Putamen (tissue), 1 donor: ENCODE results near the gene ZBTB3.
"Not testable (repeated sequence)": the region's sequence is repeated elsewhere in the genome, so short reads cannot be mapped to it uniquely, and the experiment has no call there.

Source experiments
- DNase-seq: peaks from one replicate; pipeline ENCODE4 v3.0.0-alpha.2; 2016; ENCODE audit warnings: low spot score

ZBTB3 gene

GRCh38 chr11:62716206-62716605, 37.8 kb downstream of the ZBTB3 start:
- no peak for DNase-seq

GRCh38 chr11:62715150-62716130, 38.5 kb downstream of the ZBTB3 start:
- no peak for DNase-seq

GRCh38 chr11:62713343-62713742, 40.6 kb downstream of the ZBTB3 start:
- no peak for DNase-seq

- no peak for DNase-seq
These were observed 41.1 kb downstream of the ZBTB3 start for GRCh38 chr11:62712861-62713260.

GRCh38 chr11:62712276-62712812, 41.6 kb downstream of the ZBTB3 start:
- no peak for DNase-seq

- DNase-seq = no peak
These were observed 44.0 kb downstream of the ZBTB3 start for GRCh38 chr11:62710001-62710345.

- peak; percentile 99 for DNase-seq
These were observed 44.5 kb downstream of the ZBTB3 start for GRCh38 chr11:62709247-62710000.

- peak; percentile 28 for DNase-seq
These were observed 45.2 kb downstream of the ZBTB3 start for GRCh38 chr11:62708793-62709192.

- no peak for DNase-seq
These were observed 45.6 kb downstream of the ZBTB3 start for GRCh38 chr11:62708392-62708791.

- peak; percentile 87 for DNase-seq
These were observed 46.6 kb downstream of the ZBTB3 start, which contains the start of the genes BSCL2 and GNG3 for GRCh38 chr11:62707277-62707861. TSS of gene BSCL2 (minus strand) at chr11:62707424. CDS start at chr11:62707195, 229 bp downstream. TSS of gene GNG3 (plus strand) at chr11:62707676. CDS start at chr11:62708296, 620 bp downstream.

GRCh38 chr11:62706850-62707247, 47.1 kb downstream of the ZBTB3 start:
- DNase-seq = no peak

GRCh38 chr11:62705880-62706849, 47.8 kb downstream of the ZBTB3 start:
- DNase-seq = peak; percentile 95

- no peak for DNase-seq
These were observed 48.5 kb downstream of the ZBTB3 start for GRCh38 chr11:62705413-62705812.

GRCh38 chr11:62703921-62704320, 50.0 kb downstream of the ZBTB3 start:
- DNase-seq = not testable (repeated sequence)

GRCh38 chr11:62702246-62702645, 51.7 kb downstream of the ZBTB3 start:
- no peak for DNase-seq
